HL-60/S4 treated with retinoic acid at 250 ng/mL for 4 days and 3 days (cell line): ENCODE measurements around the gene TOGARAM2.

Experiments used
- in situ Hi-C: fragments of 300-500 bp; cut with MboI; formaldehyde crosslinking; loops from 2 replicates; pipeline ENCODE4 v1.7.0; 2022; ENCODE audit warnings: low sequenced_read_pairs

Gene TOGARAM2

GRCh38 chr2:28981016-28981441 is at the start of gene TOGARAM2:
TOGARAM2 (plus strand) TSS chr2:28981298; CDS start chr2:28994835, 13,537 bp downstream.
- in situ Hi-C loops = no loop called here

GRCh38 chr2:28934769-28935168 is 46.3 kb upstream of the TOGARAM2 start:
- in situ Hi-C loops = no loop called here

GRCh38 chr2:28941008-28941407 is 40.1 kb upstream of the TOGARAM2 start:
- in situ Hi-C loops = no loop called here

GRCh38 chr2:28944535-28945248 is 36.4 kb upstream of the TOGARAM2 start:
- in situ Hi-C loops = no loop called here

- in situ Hi-C loops = no loop called here
These were observed 32.9 kb upstream of the TOGARAM2 start for GRCh38 chr2:28948160-28948559.

- in situ Hi-C loops = no loop called here
These were observed 31.9 kb upstream of the TOGARAM2 start for GRCh38 chr2:28949190-28949589.

GRCh38 chr2:28949617-28950305 is 31.3 kb upstream of the TOGARAM2 start:
- in situ Hi-C loops = no loop called here

GRCh38 chr2:28950941-28951630 is 30.0 kb upstream of the TOGARAM2 start:
- in situ Hi-C loops = no loop called here

GRCh38 chr2:28951910-28952835 is 28.9 kb upstream of the TOGARAM2 start:
- in situ Hi-C loops = no loop called here

GRCh38 chr2:28952836-28953211 is 28.3 kb upstream of the TOGARAM2 start:
- in situ Hi-C loops = no loop called here

- in situ Hi-C loops = loop anchor here (5.0 kb wide), 1 partner anchor 247 kb away; no protein-coding TSS in a partner anchor
These were observed 25.6 kb upstream of the TOGARAM2 start for GRCh38 chr2:28955467-28955866.

GRCh38 chr2:28956415-28956826 is 24.7 kb upstream of the TOGARAM2 start:
- in situ Hi-C loops = loop anchor here (5.0 kb wide), 1 partner anchor 246 kb away; no protein-coding TSS in a partner anchor

- in situ Hi-C loops = loop anchor here (5.0 kb wide), 1 partner anchor 245 kb away; no protein-coding TSS in a partner anchor
These were observed 24.2 kb upstream of the TOGARAM2 start for GRCh38 chr2:28956890-28957289.

- in situ Hi-C loops = loop anchor here (5.0 kb wide), 1 partner anchor 244 kb away; no protein-coding TSS in a partner anchor
These were observed 22.4 kb upstream of the TOGARAM2 start for GRCh38 chr2:28958689-28959088.

GRCh38 chr2:28960401-28960800 is 20.7 kb upstream of the TOGARAM2 start:
- in situ Hi-C loops = no loop called here

GRCh38 chr2:28962505-28962904 is 18.6 kb upstream of the TOGARAM2 start:
- in situ Hi-C loops = no loop called here

- in situ Hi-C loops = no loop called here
These were observed 10.5 kb upstream of the TOGARAM2 start for GRCh38 chr2:28970464-28971160.

GRCh38 chr2:28972778-28973335 is 8.2 kb upstream of the TOGARAM2 start:
- in situ Hi-C loops = no loop called here

GRCh38 chr2:28974252-28974651 is 6.8 kb upstream of the TOGARAM2 start:
- in situ Hi-C loops = no loop called here
